AG04450 (cell line): ENCODE results near the gene C3orf52. TPM values are rescaled to one million over a fixed set of nuclear protein-coding genes. Genes with fewer than 3 reads are reported as not detected.

ENCODE experiments used
- CTCF ChIA-PET: fragments of 300-600, 350-600 bp; formaldehyde crosslinking; extraction: SDS; loops from one replicate; lab custom pipeline; 2022; ENCODE audit warnings: antibody characterized with exemption, inconsistent platforms; lab: Charles Lee
- POLR2A ChIA-PET: fragments of 350-600 bp; formaldehyde crosslinking; extraction: SDS; loops from one replicate; lab custom pipeline; 2021; ENCODE audit warnings: antibody characterized with exemption, inconsistent platforms; lab: Yijun Ruan, JAX
- DNase-seq: peaks from one replicate; pipeline ENCODE4 v3.0.0-alpha.2; 2011; ENCODE audit warnings: low read depth, low spot score
- H3K27ac ChIP-seq: one replicate; pipeline ENCODE4 v1.5.1; 2012; ENCODE audit warnings: low read depth, low read length, control low read depth
- H3K27me3 ChIP-seq: one replicate; pipeline ENCODE4 v1.6.0; 2012; ENCODE audit warnings: low read length; ENCODE audit not compliant: control insufficient read depth, insufficient read depth
- H3K4me3 ChIP-seq: 2 replicates; pipeline ENCODE4 v1.5.1; 2011; ENCODE audit warnings: mild to moderate bottlenecking, low read depth, low read length, control low read depth
- H3K9me3 ChIP-seq: 2 replicates; pipeline ENCODE4 v1.5.1; 2012; ENCODE audit warnings: low read length; ENCODE audit not compliant: control insufficient read depth, insufficient read depth
- CTCF ChIP-seq: IDR thresholded peaks from 2 replicates; pipeline ENCODE4 v1.5.1; 2011; ENCODE audit warnings: low read depth, low read length, control low read depth, inconsistent platforms
- polyA plus RNA-seq: library from polyadenylated mRNA; depleted of rRNA; stranded (reverse); fragments of >200 nt; gene quantifications from 2 replicates; pipeline ENCODE4 v1.2.3, GENCODE V29; 2011

The C3orf52 gene
- polyA plus RNA-seq, 1 experiment = 7.0 TPM

GRCh38 chr3:112095731-112096130 is 9.5 kb downstream of the C3orf52 start:
- Histone ChIP-seq H3K27ac (no peak overlapping the region), H3K27me3 (no peaks in the 10 kb centered on the region), H3K9me3 (no peaks in the 10 kb centered on the region), H3K4me3 (no peak overlapping the region)
- DNase-seq = no peak
- CTCF ChIA-PET = interaction anchor here (7.5 kb wide), 1 partner anchor 15 kb away, joined by 52 read pairs; no protein-coding TSS in a partner anchor
- TF ChIP-seq CTCF = no peak
- POLR2A ChIA-PET = no interaction called here

GRCh38 chr3:112096176-112096575 is 10.0 kb downstream of the C3orf52 start:
- no peak overlapping the region for H3K4me3 ChIP-seq
- H3K9me3 ChIP-seq = no peaks in the 10 kb centered on the region
- TF ChIP-seq CTCF = no peak
- no peak for DNase-seq
- POLR2A ChIA-PET = no interaction called here
- H3K27ac ChIP-seq = no peak overlapping the region
- H3K27me3 ChIP-seq = no peaks in the 10 kb centered on the region
- CTCF ChIA-PET = interaction anchor here (1.2 to 7.5 kb wide), 2 partner anchors 15 to 53 kb away, joined by 3 to 52 read pairs; no protein-coding TSS in a partner anchor

- ChIA-PET CTCF (interaction anchor here (1.2 to 7.5 kb wide), 2 partner anchors 13 to 54 kb away, joined by 3 to 52 read pairs; no protein-coding TSS in a partner anchor), POLR2A (no interaction called here)
- peak; percentile 97 for DNase-seq
- TF ChIP-seq CTCF = no peak
- Histone ChIP-seq H3K4me3 (no peak overlapping the region), H3K9me3 (no peaks in the 10 kb centered on the region), H3K27ac (no peak overlapping the region), H3K27me3 (no peaks in the 10 kb centered on the region)
These were observed 11.2 kb downstream of the C3orf52 start for GRCh38 chr3:112097378-112097777.

- POLR2A ChIA-PET = no interaction called here
- H3K27ac ChIP-seq = no peak overlapping the region
These were observed 15.7 kb downstream of the C3orf52 start for GRCh38 chr3:112101916-112102315.

More at GRCh38 chr3:112101916-112102315, 15.7 kb downstream of the C3orf52 start:
- CTCF ChIA-PET = interaction anchor here (7.5 kb wide), 1 partner anchor 9 kb away, joined by 52 read pairs; no protein-coding TSS in a partner anchor
- H3K27me3 ChIP-seq = no peaks in the 10 kb centered on the region
- TF ChIP-seq CTCF = no peak
- H3K9me3 ChIP-seq = no peaks in the 10 kb centered on the region
- H3K4me3 ChIP-seq = no peak overlapping the region
- peak; percentile 49 for DNase-seq
